Activated T-helper 17 cell treated with anti-CD3 and anti-CD28 coated beads, Interleukin-2, amount 50 U/mL, for 72 hours (primary cell): ENCODE results near the gene GOLGA7B. TPM values are rescaled to one million over a fixed set of nuclear protein-coding genes. Genes with fewer than 3 reads are reported as not detected.

Source experiments
- ATAC-seq: fragments of 150-1000 bp; cut with Tn5 transposase; replicated peaks from 2 replicates; pipeline ENCODE4 v1.10.0; 2021; ENCODE audit warnings: mild to moderate bottlenecking, moderate library complexity
- H3K27ac Mint-ChIP-seq: one replicate; pipeline ENCODE4 v1.8.0; 2022; ENCODE audit warnings: mixed read lengths
- H3K27me3 Mint-ChIP-seq: one replicate; pipeline ENCODE4 v1.8.0; 2022; ENCODE audit warnings: mixed read lengths
- H3K36me3 Mint-ChIP-seq: one replicate; pipeline ENCODE4 v1.8.0; 2022; ENCODE audit warnings: low read depth, mild to moderate bottlenecking, mixed read lengths
- H3K4me1 Mint-ChIP-seq: one replicate; pipeline ENCODE4 v1.8.0; 2022; ENCODE audit warnings: mixed read lengths
- H3K4me3 Mint-ChIP-seq: one replicate; pipeline ENCODE4 v1.8.0; 2022; ENCODE audit warnings: mild to moderate bottlenecking, mixed read lengths
- H3K9me3 Mint-ChIP-seq: one replicate; pipeline ENCODE4 v1.8.0; 2022; ENCODE audit warnings: mixed read lengths
- total RNA-seq, 2 donors: library from RNA; stranded (reverse); gene quantifications; one replicate each; pipeline ENCODE4 v1.2.3, GENCODE V29; 2022

Gene GOLGA7B
- total RNA-seq, 2 donors from 2014 or later = 5.8 to 8.2 TPM

- H3K4me1 Mint-ChIP-seq = no peaks in the 10 kb centered on the region
- H3K27ac Mint-ChIP-seq = no peak overlapping the region
- peaks cover 28% of the 10 kb centered on the region for H3K27me3 Mint-ChIP-seq
- H3K9me3 Mint-ChIP-seq = no peaks in the 10 kb centered on the region
- H3K36me3 Mint-ChIP-seq = no peaks in the 10 kb centered on the region
- no peak overlapping the region for H3K4me3 Mint-ChIP-seq
- ATAC-seq = no peak
These were observed 55.6 kb downstream of the GOLGA7B start for GRCh38 chr10:97905276-97905675.

GRCh38 chr10:97907211-97907610 lies 57.6 kb downstream of the GOLGA7B start:
- Mint-ChIP-seq H3K9me3 (no peaks in the 10 kb centered on the region), H3K4me3 (no peak overlapping the region), H3K27ac (no peak overlapping the region), H3K4me1 (no peaks in the 10 kb centered on the region), H3K27me3 (peaks cover 23% of the 10 kb centered on the region), H3K36me3 (no peaks in the 10 kb centered on the region)
- ATAC-seq = no peak

- Mint-ChIP-seq H3K27me3 (peaks cover 23% of the 10 kb centered on the region), H3K36me3 (no peaks in the 10 kb centered on the region), H3K4me3 (no peak overlapping the region), H3K4me1 (no peaks in the 10 kb centered on the region), H3K27ac (no peak overlapping the region), H3K9me3 (no peaks in the 10 kb centered on the region)
- ATAC-seq = no peak
These were observed 58.2 kb downstream of the GOLGA7B start for GRCh38 chr10:97907830-97908229.

- ATAC-seq = no peak
These were observed 61.0 kb downstream of the GOLGA7B start for GRCh38 chr10:97910661-97911060.

GRCh38 chr10:97911217-97911616 lies 61.6 kb downstream of the GOLGA7B start:
- no peak overlapping the region for H3K4me3 Mint-ChIP-seq
- H3K9me3 Mint-ChIP-seq = no peaks in the 10 kb centered on the region
- no peaks in the 10 kb centered on the region for H3K36me3 Mint-ChIP-seq
- no peaks in the 10 kb centered on the region for H3K4me1 Mint-ChIP-seq
- ATAC-seq = no peak
- H3K27me3 Mint-ChIP-seq = peaks cover 15% of the 10 kb centered on the region
- H3K27ac Mint-ChIP-seq = no peak overlapping the region

More at GRCh38 chr10:97910661-97911060, 61.0 kb downstream of the GOLGA7B start:
- Mint-ChIP-seq H3K36me3 (no peaks in the 10 kb centered on the region), H3K9me3 (no peaks in the 10 kb centered on the region), H3K27me3 (peaks cover 14% of the 10 kb centered on the region), H3K4me1 (no peaks in the 10 kb centered on the region), H3K4me3 (no peak overlapping the region), H3K27ac (no peak overlapping the region)

GRCh38 chr10:97913193-97913592 lies 63.5 kb downstream of the GOLGA7B start:
- Mint-ChIP-seq H3K27ac (no peak overlapping the region), H3K9me3 (no peaks in the 10 kb centered on the region), H3K4me1 (no peaks in the 10 kb centered on the region), H3K27me3 (peaks cover 7% of the 10 kb centered on the region), H3K36me3 (no peaks in the 10 kb centered on the region), H3K4me3 (no peak overlapping the region)
- ATAC-seq = no peak

GRCh38 chr10:97913614-97914013 lies 64.0 kb downstream of the GOLGA7B start:
- no peaks in the 10 kb centered on the region for H3K36me3 Mint-ChIP-seq
- H3K4me3 Mint-ChIP-seq = no peak overlapping the region
- peaks cover 8% of the 10 kb centered on the region for H3K27me3 Mint-ChIP-seq
- ATAC-seq = no peak
- no peaks in the 10 kb centered on the region for H3K9me3 Mint-ChIP-seq
- H3K27ac Mint-ChIP-seq = no peak overlapping the region
- H3K4me1 Mint-ChIP-seq = no peaks in the 10 kb centered on the region

- Mint-ChIP-seq H3K9me3 (no peaks in the 10 kb centered on the region), H3K27ac (peak overlapping the region; percentile 53), H3K4me1 (peaks cover 4% of the 10 kb centered on the region), H3K27me3 (peaks cover 8% of the 10 kb centered on the region), H3K4me3 (no peak overlapping the region), H3K36me3 (no peaks in the 10 kb centered on the region)
- ATAC-seq = peak; percentile 4
These were observed 64.7 kb downstream of the GOLGA7B start for GRCh38 chr10:97914171-97914836.

GRCh38 chr10:97914837-97915211 lies 65.2 kb downstream of the GOLGA7B start:
- H3K27ac Mint-ChIP-seq = peak overlapping the region; percentile 53
- H3K4me1 Mint-ChIP-seq = peaks cover 5% of the 10 kb centered on the region
- peak; percentile 88 for ATAC-seq
- H3K36me3 Mint-ChIP-seq = no peaks in the 10 kb centered on the region
- peaks cover 8% of the 10 kb centered on the region for H3K27me3 Mint-ChIP-seq
- no peak overlapping the region for H3K4me3 Mint-ChIP-seq
- no peaks in the 10 kb centered on the region for H3K9me3 Mint-ChIP-seq

GRCh38 chr10:97915346-97916131 lies 65.9 kb downstream of the GOLGA7B start:
- Mint-ChIP-seq H3K36me3 (no peaks in the 10 kb centered on the region), H3K9me3 (no peaks in the 10 kb centered on the region), H3K27me3 (peaks cover 8% of the 10 kb centered on the region), H3K4me1 (peaks cover 5% of the 10 kb centered on the region), H3K4me3 (no peak overlapping the region), H3K27ac (no peak overlapping the region)
- no peak for ATAC-seq

- H3K36me3 Mint-ChIP-seq = no peaks in the 10 kb centered on the region
- no peak overlapping the region for H3K4me3 Mint-ChIP-seq
- H3K27me3 Mint-ChIP-seq = peaks cover 8% of the 10 kb centered on the region
- H3K9me3 Mint-ChIP-seq = no peaks in the 10 kb centered on the region
- H3K4me1 Mint-ChIP-seq = peaks cover 5% of the 10 kb centered on the region
- no peak overlapping the region for H3K27ac Mint-ChIP-seq
- no peak for ATAC-seq
These were observed 66.9 kb downstream of the GOLGA7B start for GRCh38 chr10:97916586-97916985.

- Mint-ChIP-seq H3K27me3 (peaks cover 9% of the 10 kb centered on the region), H3K4me1 (peaks cover 5% of the 10 kb centered on the region), H3K27ac (no peak overlapping the region), H3K36me3 (no peaks in the 10 kb centered on the region), H3K4me3 (no peak overlapping the region), H3K9me3 (no peaks in the 10 kb centered on the region)
- ATAC-seq = peak; percentile 41
These were observed 69.4 kb downstream of the GOLGA7B start for GRCh38 chr10:97919012-97919411.

- Mint-ChIP-seq H3K9me3 (no peaks in the 10 kb centered on the region), H3K27me3 (peaks cover 24% of the 10 kb centered on the region), H3K27ac (no peak overlapping the region), H3K4me3 (no peak overlapping the region), H3K36me3 (no peaks in the 10 kb centered on the region), H3K4me1 (peaks cover 5% of the 10 kb centered on the region)
- ATAC-seq = no peak
These were observed 71.2 kb downstream of the GOLGA7B start for GRCh38 chr10:97920865-97921264.
